Erythroblast (primary cell): Measurements from ENCODE around the gene CTNNB1.

Experiments used
- GATA1 ChIP-seq: IDR thresholded peaks from 2 replicates; pipeline ENCODE4 v1.6.1; 2011; ENCODE audit warnings: low read depth, mild to moderate bottlenecking, control low read depth, low read length, moderate library complexity
- POLR2A ChIP-seq: IDR thresholded peaks from 2 replicates; pipeline ENCODE4 v1.6.1; 2011; ENCODE audit warnings: mild to moderate bottlenecking, low read length

GRCh38 chr3:41223078-41223477, 23.8 kb downstream of the CTNNB1 start:
- TF ChIP-seq POLR2A (no peak), GATA1 (no peak)
